ENCODE results near the gene OSMR. TPM values are rescaled to one million over a fixed set of nuclear protein-coding genes. Genes with fewer than 3 reads are reported as not detected.

The OSMR gene
- total and polyA plus RNA-seq, 2 experiments from 2014 or later, result 1.5 to 2.6 TPM

GRCh38 chr5:38911933-38912332 lies 66.1 kb downstream of the OSMR start (continued):
- TF ChIP-seq ZNF462 (CRISPR knock-in tag; IDR thresholded peaks at IDR 0.05), result no peak

- Mint-ChIP-seq H3K36me3 (ENCODE audit: low read depth) (peaks cover 12% of the 10 kb centered on the region), H3K27me3 (ENCODE audit: insufficient read depth, low read depth, poor library complexity) (no peaks in the 10 kb centered on the region), H3K4me1 (peaks cover 3% of the 10 kb centered on the region; the same call in 1 of the 3 replicates), H3K4me3 (no peak overlapping the region), H3K27ac (no peak overlapping the region), H3K9me3 (peaks cover 23% of the 10 kb centered on the region)
- ATAC-seq (no peak), DNase-seq (ENCODE audit: low spot score) (no peak)
- Histone ChIP-seq H3K27ac (ENCODE audit: low read depth) (no peak overlapping the region), H3K27me3 (ENCODE audit: insufficient read depth) (no peaks in the 10 kb centered on the region), H3F3A (replicated peaks; ENCODE audit: low read depth) (no peaks in the 10 kb centered on the region), H3K4me2 (no peak overlapping the region), H3K4me3 (no peak overlapping the region), H4K20me1 (replicated peaks; ENCODE audit: insufficient read depth) (no peaks in the 10 kb centered on the region), H2AFZ (no peak overlapping the region), H3K4me1 (ENCODE audit: insufficient read depth) (no peaks in the 10 kb centered on the region), H3K36me3 (ENCODE audit: insufficient read depth) (no peaks in the 10 kb centered on the region), H3K79me2 (replicated peaks; ENCODE audit: insufficient read depth) (no peaks in the 10 kb centered on the region), H3K9me2 (ENCODE audit: insufficient read depth) (peaks cover 7% of the 10 kb centered on the region; the same call in 1 of the 2 replicates)
- TF ChIP-seq NANOG (IDR thresholded peaks at IDR 0.05; ENCODE audit: borderline replicate concordance) (no peak), ZNF114 (CRISPR knock-in tag; IDR thresholded peaks at IDR 0.05) (no peak), REST (IDR thresholded peaks at IDR 0.05; ENCODE audit: unreplicated experiment) (no peak), ZNF331 (CRISPR knock-in tag; IDR thresholded peaks at IDR 0.05; ENCODE audit: low read depth) (no peak), ZNF462 (CRISPR knock-in tag; IDR thresholded peaks at IDR 0.05) (no peak), EZH2phosphoT487 (IDR thresholded peaks at IDR 0.05; ENCODE audit: unreplicated experiment) (no peak)
Measured at GRCh38 chr5:38913714-38914113, 67.9 kb downstream of the OSMR start.

Data from GM23338 (cell line).